HG02943 (cell line): ENCODE measurements around the gene TRIOBP.
"Not testable (repeated sequence)": the region's sequence is repeated elsewhere in the genome, so short reads cannot be mapped to it uniquely, and the experiment has no call there.

ENCODE experiments used
- ATAC-seq: cut with Tn5 transposase; IDR thresholded peaks from one replicate; pipeline ENCODE4 v1.9.1; 2021; ENCODE audit warnings: mild to moderate bottlenecking, low read depth, moderate library complexity; ENCODE audit not compliant: unreplicated experiment

TRIOBP gene

GRCh38 chr22:37797874-37798500 lies 101.1 kb downstream of the TRIOBP start:
- no peak for ATAC-seq

DNA sequence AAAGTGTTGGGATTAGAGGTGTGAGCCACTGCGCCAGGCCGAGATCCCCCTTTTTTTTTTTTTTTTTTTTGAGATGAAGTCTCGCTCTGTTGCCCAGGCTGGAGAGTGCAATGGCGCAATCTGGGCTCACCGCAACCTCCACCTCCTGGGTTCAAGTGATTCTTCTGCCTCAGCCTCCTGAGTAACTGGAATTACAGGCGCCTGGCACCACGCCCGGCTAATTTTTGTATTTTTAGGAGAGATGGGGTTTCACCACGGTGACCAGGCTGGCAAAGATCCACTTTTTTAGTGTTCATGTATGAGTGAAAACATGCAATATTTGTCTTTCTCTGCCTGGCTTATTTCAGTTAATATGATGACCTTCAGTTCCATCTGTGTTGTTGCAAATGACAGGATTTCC lies 103.1 kb downstream of the TRIOBP start:
- ATAC-seq = not testable (repeated sequence)

DNA sequence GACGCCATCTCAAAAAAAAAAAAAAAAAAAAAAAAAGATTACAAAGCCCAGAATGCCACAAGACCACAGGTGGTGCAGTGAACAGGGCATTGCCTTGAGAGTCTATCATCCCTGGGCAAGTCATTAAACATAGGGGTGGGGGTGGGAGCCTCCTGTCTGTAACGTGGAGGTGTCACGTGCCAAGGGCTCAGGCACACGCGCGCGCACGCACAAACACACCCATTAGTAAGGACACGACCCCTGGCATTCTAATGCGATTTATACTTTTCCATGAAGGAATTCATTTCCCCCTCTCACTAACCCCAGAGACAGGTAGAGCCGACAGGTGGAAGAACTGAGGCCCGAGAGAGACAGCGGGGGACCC lies 105.1 kb downstream of the TRIOBP start:
- no peak for ATAC-seq

GRCh38 chr22:37802310-37803194 lies 105.7 kb downstream of the TRIOBP start:
- no peak for ATAC-seq

DNA sequence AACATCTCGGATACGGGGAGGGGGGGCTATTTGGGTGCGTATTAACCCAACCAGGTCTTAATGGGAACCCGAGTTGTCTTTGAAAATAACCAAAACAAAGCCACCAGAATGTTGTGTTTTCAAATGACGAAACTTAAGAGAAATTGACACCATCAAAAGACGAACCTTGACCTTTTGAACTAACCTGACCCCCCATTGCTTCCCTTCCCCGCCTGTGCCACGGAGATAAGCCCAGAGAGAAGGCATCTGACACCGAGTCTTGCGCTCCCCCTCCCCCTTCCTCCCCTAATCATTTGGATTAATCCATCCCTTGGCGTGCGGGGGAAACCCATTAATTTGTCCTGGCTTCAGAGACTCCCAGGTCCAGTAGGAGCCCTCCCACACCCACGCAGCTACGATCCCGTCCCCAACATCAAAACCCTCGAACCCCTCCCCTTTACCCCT lies 106.4 kb downstream of the TRIOBP start:
- ATAC-seq = no peak

- no peak for ATAC-seq
These were observed 106.9 kb downstream of the TRIOBP start for GRCh38 chr22:37803639-37804351.

- ATAC-seq = no peak
These were observed 107.6 kb downstream of the TRIOBP start for GRCh38 chr22:37804352-37804880.

DNA sequence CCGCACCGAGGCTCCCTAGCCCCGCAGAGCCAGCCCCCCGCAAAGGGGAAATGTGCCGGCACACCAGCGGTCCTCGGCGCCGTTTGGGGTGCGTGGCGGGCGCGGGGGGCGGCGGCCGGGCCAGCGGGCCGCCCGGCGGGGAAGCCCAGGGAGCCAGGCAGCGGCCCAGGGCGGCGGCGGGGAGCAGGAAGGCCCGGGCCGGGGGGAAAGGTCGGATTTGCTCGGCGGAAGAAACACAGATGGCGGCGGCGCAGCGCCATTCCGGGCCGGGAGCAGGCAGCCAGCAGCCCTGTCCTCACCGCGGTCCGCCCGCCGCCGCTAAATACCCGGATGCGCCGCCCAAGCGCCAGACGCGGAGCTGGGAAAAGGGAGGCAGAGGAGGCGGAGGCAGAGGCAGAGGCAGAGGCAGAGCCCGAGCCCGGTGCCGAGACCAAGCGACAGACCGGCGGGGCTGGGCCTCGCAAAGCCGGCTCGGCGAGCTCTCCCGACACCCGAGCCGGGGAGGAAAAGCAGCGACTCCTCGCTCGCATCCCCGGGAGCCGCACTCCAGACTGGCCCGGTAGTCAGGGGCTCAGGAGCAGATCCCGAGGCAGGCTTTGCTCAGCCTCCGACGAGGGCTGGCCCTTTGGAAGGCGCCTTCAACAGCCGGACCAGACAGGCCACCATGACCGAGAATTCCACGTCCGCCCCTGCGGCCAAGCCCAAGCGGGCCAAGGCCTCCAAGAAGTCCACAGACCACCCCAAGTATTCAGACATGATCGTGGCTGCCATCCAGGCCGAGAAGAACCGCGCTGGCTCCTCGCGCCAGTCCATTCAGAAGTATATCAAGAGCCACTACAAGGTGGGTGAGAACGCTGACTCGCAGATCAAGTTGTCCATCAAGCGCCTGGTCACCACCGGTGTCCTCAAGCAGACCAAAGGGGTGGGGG lies 108.3 kb downstream of the TRIOBP start:
- ATAC-seq = no peak

DNA sequence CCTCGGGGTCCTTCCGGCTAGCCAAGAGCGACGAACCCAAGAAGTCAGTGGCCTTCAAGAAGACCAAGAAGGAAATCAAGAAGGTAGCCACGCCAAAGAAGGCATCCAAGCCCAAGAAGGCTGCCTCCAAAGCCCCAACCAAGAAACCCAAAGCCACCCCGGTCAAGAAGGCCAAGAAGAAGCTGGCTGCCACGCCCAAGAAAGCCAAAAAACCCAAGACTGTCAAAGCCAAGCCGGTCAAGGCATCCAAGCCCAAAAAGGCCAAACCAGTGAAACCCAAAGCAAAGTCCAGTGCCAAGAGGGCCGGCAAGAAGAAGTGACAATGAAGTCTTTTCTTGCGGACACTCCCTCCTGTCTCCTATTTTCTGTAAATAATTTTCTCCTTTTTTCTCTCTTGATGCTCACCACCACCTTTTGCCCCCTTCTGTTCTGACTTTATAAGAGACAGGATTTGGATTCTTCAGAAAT lies 109.0 kb downstream of the TRIOBP start:
- ATAC-seq = no peak

GRCh38 chr22:37806409-37807333 lies 109.8 kb downstream of the TRIOBP start:
- no peak for ATAC-seq

DNA sequence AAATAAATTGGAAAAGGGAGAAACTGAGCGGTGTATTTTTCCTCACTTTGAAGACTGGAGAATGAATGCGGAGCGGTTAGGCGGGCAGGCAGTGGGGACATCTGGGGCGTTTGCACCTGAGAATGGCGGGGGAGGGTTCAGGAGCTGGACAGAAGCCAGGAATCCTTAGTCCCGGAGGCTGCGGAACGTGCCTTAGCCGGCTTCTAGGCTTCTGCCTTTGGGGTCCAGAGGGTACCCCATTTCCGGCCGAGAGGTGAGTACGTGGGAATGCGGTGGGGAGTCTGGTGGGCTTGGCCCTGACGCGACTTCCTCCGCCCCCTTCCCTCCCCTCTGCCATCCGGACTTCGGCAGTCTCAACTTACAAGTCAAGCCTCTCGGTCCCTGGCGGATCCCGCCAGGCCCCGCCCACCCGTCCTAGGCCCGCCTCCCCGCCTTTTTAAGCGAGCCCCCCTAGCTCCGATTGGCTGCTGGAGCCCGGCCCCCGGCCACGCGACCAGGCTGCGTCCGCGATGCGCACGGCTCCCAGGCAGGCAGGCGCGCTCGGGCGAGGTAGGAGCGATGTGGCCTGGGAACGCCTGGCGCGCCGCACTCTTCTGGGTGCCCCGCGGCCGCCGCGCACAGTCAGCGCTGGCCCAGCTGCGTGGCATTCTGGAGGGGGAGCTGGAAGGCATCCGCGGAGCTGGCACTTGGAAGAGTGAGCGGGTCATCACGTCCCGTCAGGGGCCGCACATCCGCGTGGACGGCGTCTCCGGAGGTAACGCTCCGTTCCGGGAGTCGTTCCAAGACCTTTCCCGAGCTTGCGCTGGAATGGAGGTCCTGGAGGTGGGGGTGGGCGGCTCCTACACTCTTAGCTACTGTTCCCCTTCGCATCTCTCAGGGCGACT lies 110.8 kb downstream of the TRIOBP start, which contains the start of gene GCAT:
TSS of gene GCAT (plus strand) at position 525 of the 884 bp plus-strand sequence. CDS start at position 559, 34 bp downstream.
- ATAC-seq = peak; percentile 71

DNA sequence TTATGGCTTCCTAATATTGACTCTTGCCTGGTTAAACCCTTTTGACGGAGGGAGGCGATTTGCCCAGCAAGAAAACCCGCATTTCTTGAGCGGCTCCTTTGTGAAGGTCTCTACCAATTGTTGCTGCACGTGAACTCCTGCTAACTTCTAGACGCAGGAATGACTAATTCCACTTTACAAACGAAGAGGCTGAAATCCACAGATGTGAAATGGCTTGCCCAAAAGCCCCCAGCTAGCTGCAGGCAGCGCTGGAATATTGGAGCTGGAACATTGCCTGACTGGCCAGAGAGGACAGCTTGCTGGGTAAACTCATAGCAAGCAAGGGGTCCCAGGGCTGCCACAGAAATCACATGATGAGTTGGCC lies 111.4 kb downstream of the TRIOBP start:
- ATAC-seq = no peak

GRCh38 chr22:37809672-37810333 lies 113.0 kb downstream of the TRIOBP start:
- no peak for ATAC-seq

DNA sequence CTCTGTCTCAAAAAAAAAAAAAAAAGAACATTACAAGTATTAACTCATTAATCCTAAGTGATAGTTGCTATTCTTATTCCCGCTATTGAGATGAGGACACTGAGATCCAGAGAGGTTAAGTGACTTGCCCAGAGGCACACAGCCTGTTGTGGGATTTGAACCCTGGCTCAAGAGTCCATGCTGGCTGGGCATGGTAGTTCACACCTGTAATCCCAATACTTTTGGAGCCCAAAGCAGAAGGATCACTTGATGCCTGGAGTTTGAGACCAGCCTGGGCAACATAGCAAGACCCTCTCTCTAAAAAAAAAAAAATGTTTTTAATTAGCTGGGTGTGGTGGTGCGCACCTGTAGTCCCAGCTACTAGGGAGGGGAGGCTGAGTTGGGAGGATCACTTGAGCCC lies 115.0 kb downstream of the TRIOBP start:
- no peak for ATAC-seq

DNA sequence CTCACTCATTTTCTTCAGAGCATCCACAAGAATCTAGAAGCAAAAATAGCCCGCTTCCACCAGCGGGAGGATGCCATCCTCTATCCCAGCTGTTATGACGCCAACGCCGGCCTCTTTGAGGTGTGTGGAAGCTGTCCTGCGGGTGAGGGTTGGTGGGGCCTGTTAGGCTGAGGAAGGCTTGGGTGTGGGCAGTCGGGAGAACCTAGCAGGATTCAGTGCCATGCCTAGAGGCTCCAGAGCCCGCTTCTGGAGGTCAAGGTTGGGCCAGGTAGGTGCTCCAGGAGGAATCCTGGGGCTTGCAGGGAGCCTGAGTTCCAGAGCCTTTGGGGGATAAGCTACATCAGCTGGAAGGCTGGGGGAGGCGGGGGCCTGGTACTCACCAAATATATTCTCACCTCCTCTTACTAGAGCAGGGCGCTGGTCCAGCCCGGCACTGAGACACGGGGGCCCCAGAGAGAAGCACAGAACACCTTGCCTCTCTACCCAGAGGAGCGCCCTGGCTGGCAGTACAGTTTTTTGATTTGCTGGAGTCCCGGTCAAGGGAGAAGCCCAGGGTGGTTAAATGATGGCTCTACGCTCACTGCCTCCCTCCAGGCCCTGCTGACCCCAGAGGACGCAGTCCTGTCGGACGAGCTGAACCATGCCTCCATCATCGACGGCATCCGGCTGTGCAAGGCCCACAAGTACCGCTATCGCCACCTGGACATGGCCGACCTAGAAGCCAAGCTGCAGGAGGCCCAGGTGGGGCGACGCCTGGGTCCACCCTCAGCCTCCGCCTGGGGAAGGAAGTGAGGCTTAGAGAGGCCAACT lies 116.2 kb downstream of the TRIOBP start:
- ATAC-seq = no peak

DNA sequence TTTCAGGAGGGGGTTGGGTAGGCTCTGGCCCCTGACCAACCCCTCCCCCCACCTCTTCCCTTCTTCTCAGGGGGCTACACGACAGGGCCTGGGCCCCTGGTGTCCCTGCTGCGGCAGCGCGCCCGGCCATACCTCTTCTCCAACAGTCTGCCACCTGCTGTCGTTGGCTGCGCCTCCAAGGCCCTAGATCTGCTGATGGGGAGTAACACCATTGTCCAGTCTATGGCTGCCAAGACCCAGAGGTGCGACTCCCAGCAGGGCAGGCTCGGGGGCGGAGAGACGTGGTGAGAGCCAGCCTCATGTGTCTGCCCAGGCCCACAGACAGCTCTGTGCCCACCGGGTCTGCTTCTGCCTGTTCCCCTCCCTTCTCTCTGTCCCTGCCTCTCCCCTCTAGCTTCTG lies 118.7 kb downstream of the TRIOBP start:
- no peak for ATAC-seq
